ENCODE data around the gene DNAH8.

DNA sequence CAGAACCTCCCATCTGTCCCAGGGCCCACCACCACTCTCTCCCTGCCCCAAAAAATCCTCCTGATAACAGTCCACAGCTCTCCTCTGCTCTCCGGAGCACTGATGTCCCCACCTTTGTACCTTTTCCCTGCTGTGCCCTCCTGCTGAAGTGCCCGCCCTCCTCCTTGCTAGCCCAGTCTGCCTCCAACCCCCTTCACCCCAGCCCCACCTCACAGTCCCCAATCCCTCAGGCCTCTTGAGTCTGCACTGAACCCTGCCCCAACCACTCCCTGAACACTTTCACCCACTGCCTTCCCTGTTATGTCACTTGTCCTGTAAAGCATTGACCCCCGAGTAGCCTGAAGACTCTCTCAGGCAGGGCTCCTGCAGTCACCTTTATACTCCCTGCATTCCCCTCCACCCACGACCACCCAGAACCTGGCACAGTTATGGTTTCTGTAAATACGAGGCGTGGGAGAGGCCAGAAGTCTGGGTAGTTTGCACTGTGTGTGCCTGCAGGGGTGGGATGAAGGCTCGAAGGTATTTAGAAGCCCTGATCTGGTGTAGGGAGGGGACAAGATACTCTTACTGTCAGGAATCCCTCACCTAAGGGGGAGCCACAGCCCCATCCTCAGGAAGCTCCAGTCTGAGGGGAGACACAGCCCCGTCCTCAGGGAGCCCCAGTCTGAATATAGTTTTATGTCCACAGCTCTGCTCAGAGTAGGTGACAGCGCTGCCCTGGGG lies 338.9 kb downstream of the DNAH8 start:
- TF ChIP-seq, protein P1, sequence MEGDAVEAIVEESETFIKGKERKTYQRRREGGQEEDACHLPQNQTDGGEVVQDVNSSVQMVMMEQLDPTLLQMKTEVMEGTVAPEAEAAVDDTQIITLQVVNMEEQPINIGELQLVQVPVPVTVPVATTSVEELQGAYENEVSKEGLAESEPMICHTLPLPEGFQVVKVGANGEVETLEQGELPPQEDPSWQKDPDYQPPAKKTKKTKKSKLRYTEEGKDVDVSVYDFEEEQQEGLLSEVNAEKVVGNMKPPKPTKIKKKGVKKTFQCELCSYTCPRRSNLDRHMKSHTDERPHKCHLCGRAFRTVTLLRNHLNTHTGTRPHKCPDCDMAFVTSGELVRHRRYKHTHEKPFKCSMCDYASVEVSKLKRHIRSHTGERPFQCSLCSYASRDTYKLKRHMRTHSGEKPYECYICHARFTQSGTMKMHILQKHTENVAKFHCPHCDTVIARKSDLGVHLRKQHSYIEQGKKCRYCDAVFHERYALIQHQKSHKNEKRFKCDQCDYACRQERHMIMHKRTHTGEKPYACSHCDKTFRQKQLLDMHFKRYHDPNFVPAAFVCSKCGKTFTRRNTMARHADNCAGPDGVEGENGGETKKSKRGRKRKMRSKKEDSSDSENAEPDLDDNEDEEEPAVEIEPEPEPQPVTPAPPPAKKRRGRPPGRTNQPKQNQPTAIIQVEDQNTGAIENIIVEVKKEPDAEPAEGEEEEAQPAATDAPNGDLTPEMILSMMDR (IDR thresholded peaks at IDR 0.05): no peak
- TF ChIP-seq POLR2AphosphoS5 (IDR thresholded peaks at IDR 0.05; ENCODE audit: low read depth, low read length) (no peak), TCF7L2 (IDR thresholded peaks at IDR 0.05; ENCODE audit: low read depth, low read length) (no peak), SIN3A (IDR thresholded peaks at IDR 0.05; ENCODE audit: borderline replicate concordance, insufficient read depth, low read depth, low read length) (no peak)

All from Panc1 (cell line).